ENCODE results near the gene PPP1R14B. TPM values are rescaled to one million over a fixed set of nuclear protein-coding genes. Genes with fewer than 3 reads are reported as not detected.
A peak's percentile ranks its signal among the peaks of the same experiment; 100 is the strongest.

Gene PPP1R14B
- total RNA-seq, 1 donor from 2014 or later: 286 TPM

DNA sequence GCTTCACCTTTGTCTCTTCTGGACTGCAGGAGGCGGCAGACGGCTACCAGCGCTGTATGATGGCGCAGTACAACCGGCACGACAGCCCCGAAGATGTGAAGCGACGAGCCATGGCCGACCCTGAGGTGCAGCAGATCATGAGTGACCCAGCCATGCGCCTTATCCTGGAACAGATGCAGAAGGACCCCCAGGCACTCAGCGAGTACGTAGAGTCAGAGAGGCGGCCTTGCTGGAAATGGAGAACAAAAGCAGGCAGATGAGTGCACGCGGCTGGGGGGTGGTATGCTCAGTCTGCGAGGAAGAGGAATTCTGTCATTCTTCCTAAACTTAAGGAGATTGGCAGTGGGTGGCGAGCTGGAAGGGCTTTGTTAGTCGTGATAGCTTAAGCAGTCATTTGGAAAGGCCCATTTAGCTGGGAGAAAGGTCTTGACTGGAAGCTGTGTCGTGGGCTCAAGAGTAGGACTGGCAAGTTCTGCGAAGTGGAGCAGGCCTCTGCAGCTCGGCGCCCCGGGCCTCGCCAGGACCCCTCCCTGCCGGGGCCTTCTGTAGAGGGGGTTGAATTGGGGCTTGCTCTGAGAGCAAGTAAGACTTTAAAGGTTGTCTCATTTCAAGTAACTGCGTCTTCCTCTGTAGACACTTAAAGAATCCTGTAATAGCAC lies 43.2 kb downstream of the PPP1R14B start:
- H3K27me3 Mint-ChIP-seq (ENCODE audit: low read depth): no peaks in the 10 kb centered on the region

DNA sequence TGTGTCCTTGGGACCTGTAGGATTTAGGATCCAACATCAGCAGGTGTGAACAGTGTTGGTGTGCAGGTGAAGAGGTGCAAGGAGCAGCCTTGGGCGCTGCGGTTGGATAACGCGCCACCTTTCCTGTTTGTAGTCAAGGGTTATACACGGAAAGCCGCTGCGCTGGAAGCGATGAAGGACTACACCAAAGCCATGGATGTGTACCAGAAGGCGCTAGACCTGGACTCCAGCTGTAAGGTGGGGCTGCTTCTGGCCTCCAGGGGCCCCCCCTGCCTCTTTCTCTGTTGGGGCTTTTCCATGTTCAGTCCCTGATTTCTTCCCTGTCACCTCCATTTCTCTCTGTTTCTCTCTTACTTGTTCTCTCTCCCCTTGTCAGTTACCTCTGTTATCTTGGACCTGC lies 43.8 kb downstream of the PPP1R14B start:
- Mint-ChIP-seq H3K4me3 (no peak overlapping the region), H3K27ac (ENCODE audit: unreplicated experiment) (no peak overlapping the region), H3K4me1 (peaks cover 9% of the 10 kb centered on the region), H3K9me3 (no peaks in the 10 kb centered on the region), H3K36me3 (ENCODE audit: low read depth) (peaks cover 18% of the 10 kb centered on the region), H3K27me3 (ENCODE audit: low read depth) (no peaks in the 10 kb centered on the region)
- no peak for TF ChIP-seq CTCF (conservative IDR thresholded peaks at IDR 0.05)
- DNase-seq (ENCODE audit: low read depth, low spot score): no peak

More for the DNA sequence above, 43.2 kb downstream of the PPP1R14B start:
- H3K9me3 Mint-ChIP-seq: no peaks in the 10 kb centered on the region
- no peak overlapping the region for H3K27ac Mint-ChIP-seq (ENCODE audit: unreplicated experiment)
- peaks cover 18% of the 10 kb centered on the region for H3K36me3 Mint-ChIP-seq (ENCODE audit: low read depth)
- H3K4me1 Mint-ChIP-seq: peaks cover 9% of the 10 kb centered on the region
- DNase-seq (ENCODE audit: low read depth, low spot score): no peak
- peak overlapping the region; percentile 58 for H3K4me3 Mint-ChIP-seq
- TF ChIP-seq CTCF (conservative IDR thresholded peaks at IDR 0.05): no peak

- H3K36me3 Mint-ChIP-seq (ENCODE audit: low read depth): peaks cover 23% of the 10 kb centered on the region
- no peak for TF ChIP-seq CTCF (conservative IDR thresholded peaks at IDR 0.05)
- no peaks in the 10 kb centered on the region for H3K9me3 Mint-ChIP-seq
- H3K4me1 Mint-ChIP-seq: peaks cover 5% of the 10 kb centered on the region
- no peak overlapping the region for H3K27ac Mint-ChIP-seq (ENCODE audit: unreplicated experiment)
- DNase-seq (ENCODE audit: low read depth, low spot score): no peak
- H3K27me3 Mint-ChIP-seq (ENCODE audit: low read depth): no peaks in the 10 kb centered on the region
- no peak overlapping the region for H3K4me3 Mint-ChIP-seq
These were observed 45.2 kb downstream of the PPP1R14B start for GRCh38 chr11:64201543-64201942.

- Mint-ChIP-seq H3K27me3 (ENCODE audit: low read depth) (no peaks in the 10 kb centered on the region), H3K36me3 (ENCODE audit: low read depth) (peaks cover 28% of the 10 kb centered on the region), H3K9me3 (no peaks in the 10 kb centered on the region), H3K4me1 (no peaks in the 10 kb centered on the region), H3K27ac (ENCODE audit: unreplicated experiment) (no peak overlapping the region), H3K4me3 (no peak overlapping the region)
- DNase-seq (ENCODE audit: low read depth, low spot score): no peak
- no peak for TF ChIP-seq CTCF (conservative IDR thresholded peaks at IDR 0.05)
These were observed 48.2 kb downstream of the PPP1R14B start for GRCh38 chr11:64198511-64198910.

DNA sequence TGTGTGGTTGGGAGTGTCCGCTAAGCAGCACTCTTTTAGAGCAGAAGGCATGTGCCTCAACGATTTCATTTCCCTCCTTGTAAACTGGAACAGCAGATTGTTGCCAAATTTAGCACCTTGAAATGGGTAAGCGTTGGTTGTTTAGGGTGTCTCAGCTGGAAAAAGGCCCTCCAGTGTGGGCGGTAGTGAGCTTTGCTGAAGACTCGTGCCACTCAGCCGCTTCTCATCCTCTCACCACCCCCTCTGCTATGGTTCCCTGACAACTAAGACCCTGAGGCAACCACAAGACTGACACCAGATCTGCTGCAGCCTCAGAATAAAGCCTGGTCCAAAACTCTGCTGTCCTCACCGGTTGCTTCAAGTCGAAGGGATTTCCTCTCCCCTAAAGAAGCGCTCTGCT lies 50.1 kb downstream of the PPP1R14B start:
- Mint-ChIP-seq H3K9me3 (no peaks in the 10 kb centered on the region), H3K36me3 (ENCODE audit: low read depth) (peaks cover 26% of the 10 kb centered on the region), H3K27me3 (ENCODE audit: low read depth) (no peaks in the 10 kb centered on the region), H3K4me3 (no peak overlapping the region), H3K27ac (ENCODE audit: unreplicated experiment) (no peak overlapping the region), H3K4me1 (peaks cover 4% of the 10 kb centered on the region)
- no peak for DNase-seq (ENCODE audit: low read depth, low spot score)
- no peak for TF ChIP-seq CTCF (conservative IDR thresholded peaks at IDR 0.05)

Other genes with a start within 250 kb of the PPP1R14B start
- gene FLRT1, start 211.0 kb downstream of the PPP1R14B start, total RNA-seq: 2.4 and 3.0 TPM in 2 replicates
- 22.1 and 26.1 TPM in 2 replicates for gene MACROD1, start 80.8 kb downstream of the PPP1R14B start, total RNA-seq
- 294 and 296 TPM in 2 replicates for gene STIP1, start 60.8 kb downstream of the PPP1R14B start, total RNA-seq
- gene FERMT3, start 40.2 kb downstream of the PPP1R14B start, total RNA-seq: 2.8 and 3.8 TPM in 2 replicates
- 40.2 and 43.2 TPM in 2 replicates for gene TRPT1, start 20.8 kb downstream of the PPP1R14B start, total RNA-seq
- 35.7 and 40.8 TPM in 2 replicates for gene NUDT22, start 20.7 kb downstream of the PPP1R14B start, total RNA-seq
- 27.2 TPM in 2 replicates for gene DNAJC4, start 16.4 kb downstream of the PPP1R14B start, total RNA-seq
- 61.2 and 62.7 TPM in 2 replicates for gene VEGFB, start 12.4 kb downstream of the PPP1R14B start, total RNA-seq
- 29.2 and 33.7 TPM in 2 replicates for gene FKBP2, start 5.8 kb downstream of the PPP1R14B start, total RNA-seq
- gene PLCB3, start 4.6 kb upstream of the PPP1R14B start, total RNA-seq: 36.4 and 40.5 TPM in 2 replicates
- 45.3 and 47.1 TPM in 2 replicates for gene BAD, start 37.7 kb upstream of the PPP1R14B start, total RNA-seq
- gene GPR137, start 38.9 kb upstream of the PPP1R14B start, total RNA-seq: 55.9 and 61.4 TPM in 2 replicates
- gene KCNK4, start 44.4 kb upstream of the PPP1R14B start, total RNA-seq: not detected in 2 replicates
- not detected in 2 replicates for gene CATSPERZ, start 53.4 kb upstream of the PPP1R14B start, total RNA-seq
- 33.8 and 34.7 TPM in 2 replicates for gene ESRRA, start 58.6 kb upstream of the PPP1R14B start, total RNA-seq
- gene TRMT112, start 70.6 kb upstream of the PPP1R14B start, total RNA-seq: 201 and 207 TPM in 2 replicates
- 148 and 168 TPM in 2 replicates for gene PRDX5, start 71.2 kb upstream of the PPP1R14B start, total RNA-seq
- gene CCDC88B, start 93.3 kb upstream of the PPP1R14B start, total RNA-seq: 0.91 and 1.1 TPM in 2 replicates
- gene RPS6KA4, start 112.2 kb upstream of the PPP1R14B start, total RNA-seq: 12.6 and 17.6 TPM in 2 replicates